ENCODE results near the gene EXOSC7.
"Not testable (repeated sequence)": the region's sequence is repeated elsewhere in the genome, so short reads cannot be mapped to it uniquely, and the experiment has no call there.

EXOSC7 gene

DNA sequence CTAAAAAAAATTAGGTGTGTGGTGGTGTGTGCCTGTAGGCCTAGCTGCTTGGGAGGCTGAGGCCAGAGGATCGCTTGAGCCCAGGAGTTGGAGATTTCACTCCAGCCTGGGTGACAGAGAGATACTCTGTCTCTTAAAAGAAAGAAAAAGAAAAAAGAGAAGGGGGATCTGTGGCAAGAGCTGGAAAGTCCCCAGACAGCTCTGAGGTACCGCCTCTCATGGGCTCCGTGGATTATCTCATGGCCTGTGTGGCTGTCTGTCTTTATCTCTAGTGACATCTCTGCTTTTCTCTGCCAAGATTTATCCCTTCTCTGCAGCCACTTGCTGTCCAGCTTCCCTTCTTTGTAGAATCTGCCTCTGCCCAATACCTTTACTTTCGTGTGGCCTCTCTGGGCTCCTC is 5.7 kb downstream of the EXOSC7 start:
- Histone ChIP-seq H2AFZ (ENCODE audit: low read depth, low read length, severe bottlenecking) (no peak overlapping the region), H3K27me3 (ENCODE audit: low read length) (no peaks in the 10 kb centered on the region), H3F3A (ENCODE audit: insufficient read depth) (no peaks in the 10 kb centered on the region), H3K9me2 (replicated peaks; ENCODE audit: insufficient read depth, low read length) (no peaks in the 10 kb centered on the region), H3K36me3 (ENCODE audit: low read length) (no peaks in the 10 kb centered on the region), H3K4me2 (ENCODE audit: low read depth, low read length, poor library complexity, severe bottlenecking) (no peak overlapping the region), H3K27ac (ENCODE audit: low read depth, low read length) (no peak overlapping the region), H3K4me3 (ENCODE audit: insufficient read depth, low read length, poor library complexity, severe bottlenecking) (no peak overlapping the region), H4K20me1 (ENCODE audit: low read depth, low read length) (0 out of 2 replicates have a peak, but pooled peaks cover 8% of the 10 kb centered on the region), H3K79me2 (ENCODE audit: insufficient read depth, low read length) (peaks cover 89% of the 10 kb centered on the region), H3K9ac (ENCODE audit: low read length) (no peak overlapping the region), H3K9me3 (ENCODE audit: insufficient read depth, low read length) (no peaks in the 10 kb centered on the region)
- TF ChIP-seq, protein P1, sequence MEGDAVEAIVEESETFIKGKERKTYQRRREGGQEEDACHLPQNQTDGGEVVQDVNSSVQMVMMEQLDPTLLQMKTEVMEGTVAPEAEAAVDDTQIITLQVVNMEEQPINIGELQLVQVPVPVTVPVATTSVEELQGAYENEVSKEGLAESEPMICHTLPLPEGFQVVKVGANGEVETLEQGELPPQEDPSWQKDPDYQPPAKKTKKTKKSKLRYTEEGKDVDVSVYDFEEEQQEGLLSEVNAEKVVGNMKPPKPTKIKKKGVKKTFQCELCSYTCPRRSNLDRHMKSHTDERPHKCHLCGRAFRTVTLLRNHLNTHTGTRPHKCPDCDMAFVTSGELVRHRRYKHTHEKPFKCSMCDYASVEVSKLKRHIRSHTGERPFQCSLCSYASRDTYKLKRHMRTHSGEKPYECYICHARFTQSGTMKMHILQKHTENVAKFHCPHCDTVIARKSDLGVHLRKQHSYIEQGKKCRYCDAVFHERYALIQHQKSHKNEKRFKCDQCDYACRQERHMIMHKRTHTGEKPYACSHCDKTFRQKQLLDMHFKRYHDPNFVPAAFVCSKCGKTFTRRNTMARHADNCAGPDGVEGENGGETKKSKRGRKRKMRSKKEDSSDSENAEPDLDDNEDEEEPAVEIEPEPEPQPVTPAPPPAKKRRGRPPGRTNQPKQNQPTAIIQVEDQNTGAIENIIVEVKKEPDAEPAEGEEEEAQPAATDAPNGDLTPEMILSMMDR (IDR thresholded peaks at IDR 0.05; ENCODE audit: insufficient read depth, low read length, poor library complexity, severe bottlenecking): no peak
- TF ChIP-seq EZH2phosphoT487 (conservative IDR thresholded peaks at IDR 0.05; ENCODE audit: low read length): no peak

DNA sequence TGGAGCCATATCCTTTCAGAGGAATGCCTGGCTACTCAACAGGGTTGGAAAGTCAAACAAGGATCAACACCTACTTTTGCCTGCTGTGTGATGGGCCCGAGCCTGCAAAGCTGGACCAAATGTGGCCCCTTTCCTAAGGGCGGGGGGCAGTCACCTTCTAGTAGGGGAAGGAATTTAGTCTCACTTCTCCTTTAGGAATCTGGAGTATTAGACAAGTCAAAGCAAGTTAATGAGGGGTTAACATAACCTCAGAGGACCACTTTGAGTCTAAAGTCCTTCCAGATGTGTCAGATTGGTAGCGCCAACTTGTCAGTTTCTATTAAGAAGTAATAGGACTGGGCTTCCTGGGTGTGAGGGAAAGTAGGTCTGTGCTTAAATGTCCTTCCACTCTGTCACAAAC is 6.8 kb downstream of the EXOSC7 start:
- Histone ChIP-seq H3K4me3 (ENCODE audit: insufficient read depth, low read length, poor library complexity, severe bottlenecking) (no peak overlapping the region), H3K9ac (ENCODE audit: low read length) (no peak overlapping the region), H3K4me2 (ENCODE audit: low read depth, low read length, poor library complexity, severe bottlenecking) (no peak overlapping the region), H3K36me3 (ENCODE audit: low read length) (no peaks in the 10 kb centered on the region), H2AFZ (ENCODE audit: low read depth, low read length, severe bottlenecking) (no peak overlapping the region), H3K27ac (ENCODE audit: low read depth, low read length) (no peak overlapping the region), H3K9me2 (replicated peaks; ENCODE audit: insufficient read depth, low read length) (no peaks in the 10 kb centered on the region), H4K20me1 (ENCODE audit: low read depth, low read length) (0 out of 2 replicates have a peak, but pooled peaks cover 8% of the 10 kb centered on the region), H3K27me3 (ENCODE audit: low read length) (no peaks in the 10 kb centered on the region), H3F3A (ENCODE audit: insufficient read depth) (peaks cover 5% of the 10 kb centered on the region; the same call in 1 of the 2 replicates), H3K9me3 (ENCODE audit: insufficient read depth, low read length) (no peaks in the 10 kb centered on the region), H3K79me2 (ENCODE audit: insufficient read depth, low read length) (peaks cover 85% of the 10 kb centered on the region)
- no peak for TF ChIP-seq EZH2phosphoT487 (conservative IDR thresholded peaks at IDR 0.05; ENCODE audit: low read length)
- TF ChIP-seq, protein P1 (IDR thresholded peaks at IDR 0.05; ENCODE audit: insufficient read depth, low read length, poor library complexity, severe bottlenecking): no peak

DNA sequence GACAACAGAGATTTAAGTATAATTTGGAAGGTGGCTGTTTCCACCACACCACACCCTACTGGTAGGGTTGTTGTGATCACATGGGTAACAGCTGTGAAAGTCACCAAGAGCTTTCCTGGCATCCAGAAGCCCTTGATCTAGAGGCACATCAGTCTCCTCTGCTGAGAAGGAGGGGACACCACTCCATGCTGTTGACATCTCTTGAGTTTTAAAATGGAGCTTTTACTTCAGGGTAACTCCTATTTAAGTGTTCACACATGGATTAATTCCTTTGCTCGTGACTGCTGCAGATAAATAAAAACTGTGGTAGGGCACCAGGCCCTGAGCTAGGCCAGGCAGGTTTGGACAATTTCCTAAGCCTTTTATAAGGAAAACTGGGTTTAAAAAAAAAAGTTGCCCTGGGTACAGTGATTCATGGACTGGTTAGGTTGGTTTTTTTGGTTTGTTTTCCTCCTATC is 7.5 kb downstream of the EXOSC7 start:
- Histone ChIP-seq H3F3A (ENCODE audit: insufficient read depth) (peaks cover 6% of the 10 kb centered on the region; the same call in 1 of the 2 replicates), H3K79me2 (ENCODE audit: insufficient read depth, low read length) (peaks cover 85% of the 10 kb centered on the region), H3K9me3 (ENCODE audit: insufficient read depth, low read length) (no peaks in the 10 kb centered on the region), H3K27me3 (ENCODE audit: low read length) (no peaks in the 10 kb centered on the region), H4K20me1 (ENCODE audit: low read depth, low read length) (peaks cover 8% of the 10 kb centered on the region; the same call in 1 of the 2 replicates), H3K9ac (ENCODE audit: low read length) (no peak overlapping the region), H2AFZ (ENCODE audit: low read depth, low read length, severe bottlenecking) (no peak overlapping the region), H3K4me2 (ENCODE audit: low read depth, low read length, poor library complexity, severe bottlenecking) (no peak overlapping the region), H3K27ac (ENCODE audit: low read depth, low read length) (no peak overlapping the region), H3K9me2 (replicated peaks; ENCODE audit: insufficient read depth, low read length) (no peaks in the 10 kb centered on the region), H3K36me3 (ENCODE audit: low read length) (no peaks in the 10 kb centered on the region), H3K4me3 (ENCODE audit: insufficient read depth, low read length, poor library complexity, severe bottlenecking) (no peak overlapping the region)
- TF ChIP-seq EZH2phosphoT487 (conservative IDR thresholded peaks at IDR 0.05; ENCODE audit: low read length): no peak

DNA sequence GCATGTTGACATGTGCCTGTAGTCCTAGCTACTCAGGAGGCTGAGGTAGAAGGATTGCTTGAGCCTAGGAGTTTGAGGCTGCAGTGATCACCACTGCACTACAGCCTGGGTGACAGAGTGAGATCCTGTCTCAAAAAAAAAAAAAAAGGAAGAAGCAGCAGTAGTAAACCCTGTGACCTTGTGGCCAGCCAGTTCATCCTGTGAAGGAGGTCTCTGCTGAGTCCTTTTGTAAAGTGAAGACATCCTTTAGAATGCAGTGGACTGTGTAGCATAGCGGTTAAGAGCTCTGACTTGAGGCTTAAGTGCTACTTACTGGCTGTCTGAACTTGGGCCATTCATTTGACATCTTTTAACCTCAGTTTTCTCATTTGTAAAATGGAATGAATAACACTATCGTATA is 8.3 kb downstream of the EXOSC7 start:
- peaks cover 83% of the 10 kb centered on the region for H3K79me2 ChIP-seq (ENCODE audit: insufficient read depth, low read length)
- H3K9me3 ChIP-seq (ENCODE audit: insufficient read depth, low read length): no peaks in the 10 kb centered on the region
- H2AFZ ChIP-seq (ENCODE audit: low read depth, low read length, severe bottlenecking): no peak overlapping the region
- peaks cover 8% of the 10 kb centered on the region; the same call in 1 of the 2 replicates for H4K20me1 ChIP-seq (ENCODE audit: low read depth, low read length)
- H3K36me3 ChIP-seq (ENCODE audit: low read length): no peaks in the 10 kb centered on the region
- H3F3A ChIP-seq (ENCODE audit: insufficient read depth): peaks cover 6% of the 10 kb centered on the region; the same call in 1 of the 2 replicates
- H3K4me2 ChIP-seq (ENCODE audit: low read depth, low read length, poor library complexity, severe bottlenecking): no peak overlapping the region
- no peaks in the 10 kb centered on the region for H3K9me2 ChIP-seq (replicated peaks; ENCODE audit: insufficient read depth, low read length)
- H3K27me3 ChIP-seq (ENCODE audit: low read length): no peaks in the 10 kb centered on the region
- H3K4me3 ChIP-seq (ENCODE audit: insufficient read depth, low read length, poor library complexity, severe bottlenecking): no peak overlapping the region
- no peak overlapping the region for H3K27ac ChIP-seq (ENCODE audit: low read depth, low read length)
- no peak overlapping the region for H3K9ac ChIP-seq (ENCODE audit: low read length)
- TF ChIP-seq, protein P1 (IDR thresholded peaks at IDR 0.05; ENCODE audit: insufficient read depth, low read length, poor library complexity, severe bottlenecking): no peak
- no peak for TF ChIP-seq EZH2phosphoT487 (conservative IDR thresholded peaks at IDR 0.05; ENCODE audit: low read length)

DNA sequence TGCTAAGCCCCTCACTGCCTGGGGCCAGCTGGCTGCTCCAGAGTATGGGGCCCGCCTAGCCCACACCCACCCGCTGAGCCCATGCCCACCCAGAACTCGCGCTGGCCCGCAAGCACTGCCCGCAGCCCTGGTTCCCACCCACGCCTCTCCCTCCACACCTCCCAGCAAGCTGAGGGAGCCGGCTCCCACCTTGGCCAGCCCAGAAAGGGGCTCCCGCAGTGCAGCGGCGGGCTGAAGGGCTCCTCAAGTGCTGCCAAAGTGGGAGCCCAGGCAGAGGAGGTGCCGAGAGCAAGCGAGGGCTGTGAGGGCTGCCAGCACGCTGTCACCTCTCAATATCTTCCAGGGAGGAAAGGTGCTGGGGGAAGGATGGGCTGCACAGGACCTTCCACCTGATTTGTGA is 10.3 kb downstream of the EXOSC7 start:
- H3K79me2 ChIP-seq (ENCODE audit: insufficient read depth, low read length): peaks cover 63% of the 10 kb centered on the region
- not testable (repeated sequence) for H4K20me1 ChIP-seq (ENCODE audit: low read depth, low read length); H3K36me3 ChIP-seq (ENCODE audit: low read length); H3K4me2 ChIP-seq (ENCODE audit: low read depth, low read length, poor library complexity, severe bottlenecking); H3K9ac ChIP-seq (ENCODE audit: low read length); H3K27me3 ChIP-seq (ENCODE audit: low read length); H3K9me2 ChIP-seq (replicated peaks; ENCODE audit: insufficient read depth, low read length); H3K27ac ChIP-seq (ENCODE audit: low read depth, low read length); H3K4me3 ChIP-seq (ENCODE audit: insufficient read depth, low read length, poor library complexity, severe bottlenecking); H2AFZ ChIP-seq (ENCODE audit: low read depth, low read length, severe bottlenecking); H3K9me3 ChIP-seq (ENCODE audit: insufficient read depth, low read length); H3F3A ChIP-seq (ENCODE audit: insufficient read depth)

Data from SU-DHL-6 (cell line).